Activated CD8-positive, alpha-beta T cell treated with anti-CD3 and anti-CD28 coated beads, Interleukin-2, amount 10 ng/mL, durations not matched to agents 7 days and 5 days (primary cell): ENCODE data around the gene C3orf70. TPM values are rescaled to one million over a fixed set of nuclear protein-coding genes. Genes with fewer than 3 reads are reported as not detected.
"Not testable (repeated sequence)": the region's sequence is repeated elsewhere in the genome, so short reads cannot be mapped to it uniquely, and the experiment has no call there.

Experiments used
- ATAC-seq: fragments of 150-1000 bp; cut with Tn5 transposase; one replicate; pipeline ENCODE4 v1.10.0; 2021; ENCODE audit warnings: moderate library complexity
- CTCF ChIA-PET: fragments of 350-600 bp; sonication (Branson Sonifier 250); formaldehyde crosslinking; loops from one replicate; lab custom pipeline; 2021; ENCODE audit warnings: antibody characterized with exemption; lab: Charles Lee
- POLR2A ChIA-PET: fragments of 350-600 bp; sonication (Branson Sonifier 250); formaldehyde crosslinking; loops from one replicate; lab custom pipeline; 2021; ENCODE audit warnings: antibody characterized with exemption; lab: Charles Lee
- DNase-seq: peaks from one replicate; pipeline ENCODE4 v3.0.0-alpha.2; 2020
- H3K27ac Mint-ChIP-seq: one replicate; pipeline ENCODE4 v1.8.0; 2021; ENCODE audit warnings: mild to moderate bottlenecking, mixed read lengths
- H3K27me3 Mint-ChIP-seq: one replicate; pipeline ENCODE4 v1.8.0; 2021; ENCODE audit warnings: low read depth, mixed read lengths
- H3K36me3 Mint-ChIP-seq: one replicate; pipeline ENCODE4 v1.8.0; 2021; ENCODE audit warnings: low read depth, mixed read lengths
- H3K4me1 Mint-ChIP-seq: one replicate; pipeline ENCODE4 v1.8.0; 2021; ENCODE audit warnings: low read depth, mixed read lengths
- H3K4me3 Mint-ChIP-seq: one replicate; pipeline ENCODE4 v1.8.0; 2021; ENCODE audit warnings: mild to moderate bottlenecking, mixed read lengths
- H3K9me3 Mint-ChIP-seq: one replicate; pipeline ENCODE4 v1.8.0; 2022; ENCODE audit warnings: mixed read lengths; ENCODE audit not compliant: insufficient read depth
- total RNA-seq, 2 experiments: library from RNA; stranded (reverse); gene quantifications; one replicate each; pipeline ENCODE4 v1.2.3, GENCODE V29; 2021

Gene C3orf70
- total RNA-seq, 2 experiments from 2014 or later: 0.13 TPM; not detected in 1

DNA sequence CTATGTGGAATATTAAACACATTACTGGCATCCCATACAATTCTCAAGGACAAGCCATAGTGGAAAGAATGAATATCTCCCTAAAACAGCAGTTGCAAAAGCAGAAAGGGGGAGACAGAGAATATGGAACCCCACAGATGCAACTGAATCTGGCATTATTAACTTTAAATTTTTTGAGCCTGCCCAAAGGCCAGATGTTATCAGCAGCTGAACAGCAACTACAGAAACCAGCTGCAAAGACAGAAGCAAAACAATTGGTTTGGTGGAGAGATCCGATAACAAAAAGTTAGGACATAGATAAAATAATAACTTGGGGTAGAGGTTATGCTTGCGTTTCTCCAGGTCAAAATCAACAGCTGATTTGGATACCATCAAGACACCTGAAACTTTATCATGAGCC is 43.8 kb downstream of the C3orf70 start:
- CTCF ChIA-PET, H3K4me1 Mint-ChIP-seq, ATAC-seq, H3K27ac Mint-ChIP-seq, H3K4me3 Mint-ChIP-seq, H3K36me3 Mint-ChIP-seq, H3K9me3 Mint-ChIP-seq, DNase-seq, H3K27me3 Mint-ChIP-seq, POLR2A ChIA-PET: not testable (repeated sequence)

DNA sequence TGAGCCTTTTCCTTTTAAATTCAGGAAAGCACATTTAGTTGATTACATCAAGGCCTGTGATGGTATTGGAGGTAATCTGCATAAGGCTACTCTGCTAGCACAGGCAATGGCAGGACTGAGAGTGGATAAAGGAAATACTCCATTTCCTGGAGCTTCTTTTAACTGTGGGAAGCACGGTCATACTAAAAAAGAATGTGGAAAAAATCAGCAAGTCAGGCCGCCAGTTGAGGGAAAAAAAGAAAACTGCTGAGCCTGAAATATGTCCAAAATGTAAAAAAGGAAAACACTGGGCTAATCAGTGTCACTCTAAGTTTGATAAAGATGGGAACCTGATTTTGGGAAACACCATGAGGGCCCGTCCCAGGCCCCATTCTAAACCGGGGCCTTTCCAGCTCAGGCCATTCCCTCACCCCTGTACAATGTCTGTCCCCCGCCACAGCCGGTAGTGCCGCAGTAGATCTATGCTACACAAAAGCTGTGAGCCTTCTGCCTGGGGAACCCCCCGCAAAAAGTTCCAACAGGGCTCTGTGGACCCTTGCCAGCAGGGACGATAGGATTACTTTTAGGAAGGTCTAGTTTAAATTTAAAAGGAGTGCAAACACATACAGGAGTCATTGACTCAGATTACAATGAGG is 46.5 kb downstream of the C3orf70 start:
- H3K4me1 Mint-ChIP-seq, CTCF ChIA-PET, H3K36me3 Mint-ChIP-seq, H3K9me3 Mint-ChIP-seq, ATAC-seq, H3K27ac Mint-ChIP-seq, DNase-seq, POLR2A ChIA-PET, H3K4me3 Mint-ChIP-seq, H3K27me3 Mint-ChIP-seq: not testable (repeated sequence)

GRCh38 chr3:185103359-185104127 is 49.3 kb downstream of the C3orf70 start:
- peaks cover 4% of the 10 kb centered on the region for H3K9me3 Mint-ChIP-seq
- H3K4me3 Mint-ChIP-seq: no peak overlapping the region
- H3K27me3 Mint-ChIP-seq: peaks cover 19% of the 10 kb centered on the region
- H3K4me1 Mint-ChIP-seq: no peaks in the 10 kb centered on the region
- DNase-seq: no peak
- ChIA-PET POLR2A (no interaction called here), CTCF (no interaction called here)
- H3K36me3 Mint-ChIP-seq: no peaks in the 10 kb centered on the region
- no peak overlapping the region for H3K27ac Mint-ChIP-seq
- ATAC-seq: no peak

DNA sequence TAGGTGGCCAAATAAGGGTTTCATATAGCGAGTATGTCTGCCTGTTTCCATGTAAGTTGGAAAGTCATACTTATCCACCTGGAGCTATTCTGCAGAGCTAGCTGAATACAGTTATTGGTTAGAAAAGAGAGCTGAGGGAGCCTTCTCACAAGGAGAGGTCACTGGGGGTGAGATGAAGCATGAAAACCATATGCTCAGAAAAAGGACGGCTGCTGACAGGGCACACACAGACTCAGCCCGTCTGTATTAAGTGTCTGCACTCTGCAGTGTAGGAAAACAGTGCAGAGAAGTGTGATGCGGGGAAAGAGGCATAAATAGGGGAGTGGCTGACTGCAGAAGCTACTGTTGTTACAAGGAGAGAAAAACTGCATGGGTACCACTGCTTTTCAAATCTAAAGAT is 58.2 kb downstream of the C3orf70 start:
- DNase-seq (no peak), ATAC-seq (no peak)
- Mint-ChIP-seq H3K9me3 (no peaks in the 10 kb centered on the region), H3K36me3 (no peaks in the 10 kb centered on the region), H3K27me3 (peaks cover 9% of the 10 kb centered on the region), H3K4me3 (no peak overlapping the region), H3K27ac (no peak overlapping the region), H3K4me1 (no peaks in the 10 kb centered on the region)
- CTCF ChIA-PET: no interaction called here
- POLR2A ChIA-PET: no interaction called here

GRCh38 chr3:185093116-185093515 is 59.7 kb downstream of the C3orf70 start:
- ChIA-PET CTCF (no interaction called here), POLR2A (no interaction called here)
- no peaks in the 10 kb centered on the region for H3K36me3 Mint-ChIP-seq
- H3K27me3 Mint-ChIP-seq: peaks cover 4% of the 10 kb centered on the region
- no peak for DNase-seq
- no peak for ATAC-seq
- no peaks in the 10 kb centered on the region for H3K4me1 Mint-ChIP-seq
- no peak overlapping the region for H3K4me3 Mint-ChIP-seq
- H3K27ac Mint-ChIP-seq: no peak overlapping the region
- H3K9me3 Mint-ChIP-seq: no peaks in the 10 kb centered on the region

GRCh38 chr3:185090811-185091210 is 62.0 kb downstream of the C3orf70 start:
- Mint-ChIP-seq H3K36me3 (no peaks in the 10 kb centered on the region), H3K27ac (no peak overlapping the region), H3K27me3 (peaks cover 8% of the 10 kb centered on the region), H3K4me3 (no peak overlapping the region), H3K4me1 (no peaks in the 10 kb centered on the region), H3K9me3 (no peaks in the 10 kb centered on the region)
- ChIA-PET CTCF (no interaction called here), POLR2A (no interaction called here)
- ATAC-seq (no peak), DNase-seq (no peak)

DNA sequence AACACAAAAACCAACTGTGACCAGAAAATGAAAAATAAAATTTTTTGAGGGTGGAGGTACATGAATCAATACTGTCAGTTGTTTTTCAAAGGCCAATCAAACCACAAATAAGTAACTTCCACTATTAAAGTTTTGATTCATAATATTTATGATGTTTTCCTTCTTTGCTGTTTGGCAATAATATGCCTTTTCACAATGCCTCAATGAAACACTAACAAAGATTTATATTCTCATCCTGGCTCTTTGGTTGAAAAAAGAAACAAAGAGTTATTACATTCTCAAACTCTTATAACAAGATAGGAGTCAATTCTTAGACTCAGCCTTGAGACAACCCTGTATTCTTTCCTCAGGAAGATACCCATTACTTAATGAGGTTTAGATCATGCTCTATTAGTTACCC is 63.1 kb downstream of the C3orf70 start:
- DNase-seq: no peak
- ChIA-PET CTCF (no interaction called here), POLR2A (no interaction called here)
- Mint-ChIP-seq H3K27me3 (peaks cover 9% of the 10 kb centered on the region), H3K4me1 (no peaks in the 10 kb centered on the region), H3K4me3 (no peak overlapping the region), H3K27ac (no peak overlapping the region), H3K36me3 (no peaks in the 10 kb centered on the region), H3K9me3 (no peaks in the 10 kb centered on the region)
- no peak for ATAC-seq

DNA sequence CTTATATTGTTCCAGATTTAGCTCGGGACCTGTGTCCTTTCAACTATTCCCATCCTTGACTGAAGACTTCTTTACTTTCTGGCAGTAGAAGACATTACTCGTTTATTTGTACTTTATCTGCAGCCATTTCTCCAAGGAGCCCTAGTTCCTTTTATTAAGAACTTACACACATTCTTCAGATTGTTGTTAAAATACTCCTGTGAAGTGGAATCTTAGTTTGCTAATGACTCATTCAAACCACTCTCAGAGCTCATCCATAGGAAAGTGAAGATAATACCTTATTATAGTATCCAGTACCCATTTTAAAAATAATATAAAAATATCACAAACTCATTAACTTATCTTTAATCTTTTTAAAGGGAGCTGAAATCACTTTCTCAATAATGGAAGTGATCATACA is 63.5 kb downstream of the C3orf70 start:
- CTCF ChIA-PET: no interaction called here
- H3K4me3 Mint-ChIP-seq: no peak overlapping the region
- no peaks in the 10 kb centered on the region for H3K36me3 Mint-ChIP-seq
- peaks cover 12% of the 10 kb centered on the region for H3K27me3 Mint-ChIP-seq
- H3K9me3 Mint-ChIP-seq: no peaks in the 10 kb centered on the region
- POLR2A ChIA-PET: no interaction called here
- ATAC-seq (no peak), DNase-seq (no peak)
- H3K27ac Mint-ChIP-seq: no peak overlapping the region
- no peaks in the 10 kb centered on the region for H3K4me1 Mint-ChIP-seq

GRCh38 chr3:185087419-185087818 is 65.4 kb downstream of the C3orf70 start:
- Mint-ChIP-seq H3K27me3 (peaks cover 12% of the 10 kb centered on the region), H3K4me3 (no peak overlapping the region), H3K36me3 (no peaks in the 10 kb centered on the region), H3K27ac (no peak overlapping the region), H3K9me3 (no peaks in the 10 kb centered on the region), H3K4me1 (no peaks in the 10 kb centered on the region)
- ChIA-PET CTCF (no interaction called here), POLR2A (no interaction called here)
- no peak for DNase-seq
- no peak for ATAC-seq

GRCh38 chr3:185084901-185085300 is 68.0 kb downstream of the C3orf70 start:
- Mint-ChIP-seq H3K9me3 (no peaks in the 10 kb centered on the region), H3K27me3 (peaks cover 8% of the 10 kb centered on the region), H3K4me1 (no peaks in the 10 kb centered on the region), H3K36me3 (no peaks in the 10 kb centered on the region), H3K4me3 (no peak overlapping the region), H3K27ac (no peak overlapping the region)
- ATAC-seq (no peak), DNase-seq (no peak)
- ChIA-PET CTCF (no interaction called here), POLR2A (no interaction called here)

DNA sequence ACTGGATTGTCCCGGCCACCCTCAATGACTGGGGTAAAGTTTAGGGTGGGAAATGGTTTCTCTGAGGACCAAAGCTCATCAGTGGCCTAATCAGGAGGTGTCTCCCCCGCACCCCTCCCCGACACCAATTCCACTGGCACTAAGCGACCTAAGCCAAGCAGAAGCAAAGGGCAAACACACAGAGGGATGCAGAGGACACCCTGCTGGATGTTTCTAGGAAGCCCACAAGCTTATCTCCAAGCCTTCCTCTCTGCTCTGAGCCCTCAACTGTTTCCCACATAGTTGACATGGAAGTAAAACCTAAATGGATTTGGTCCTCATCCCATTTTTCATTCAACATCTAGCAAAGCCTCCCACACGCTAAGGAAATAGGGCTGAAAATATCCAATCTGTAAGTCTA is 68.5 kb downstream of the C3orf70 start:
- no peak for ATAC-seq
- Mint-ChIP-seq H3K27me3 (peaks cover 8% of the 10 kb centered on the region), H3K9me3 (no peaks in the 10 kb centered on the region)

GRCh38 chr3:185082829-185083228 is 70.0 kb downstream of the C3orf70 start:
- ATAC-seq: no peak
- Mint-ChIP-seq H3K27me3 (peaks cover 8% of the 10 kb centered on the region), H3K4me1 (no peaks in the 10 kb centered on the region), H3K9me3 (no peaks in the 10 kb centered on the region), H3K36me3 (no peaks in the 10 kb centered on the region), H3K4me3 (no peak overlapping the region), H3K27ac (no peak overlapping the region)
- no peak for DNase-seq
- ChIA-PET POLR2A (interaction anchor here (0.8 kb wide), 1 partner anchor 13 kb away, joined by 3 read pairs; no protein-coding TSS in a partner anchor), CTCF (no interaction called here)

More for the DNA sequence above, 68.5 kb downstream of the C3orf70 start:
- ChIA-PET POLR2A (no interaction called here), CTCF (no interaction called here)
- H3K27ac Mint-ChIP-seq: no peak overlapping the region
- H3K4me1 Mint-ChIP-seq: no peaks in the 10 kb centered on the region
- no peaks in the 10 kb centered on the region for H3K36me3 Mint-ChIP-seq
- no peak overlapping the region for H3K4me3 Mint-ChIP-seq
- DNase-seq: no peak
